GM12891 (cell line): ENCODE data around the gene ART4.

Experiments
- POLR2A ChIP-seq: IDR thresholded peaks from 2 replicates; pipeline ENCODE4 v1.6.1; 2011; ENCODE audit warnings: low read depth, low read length, control low read depth
- POLR2AphosphoS5 ChIP-seq: IDR thresholded peaks from 2 replicates; pipeline ENCODE4 v1.6.1; 2011; ENCODE audit warnings: low read depth, low read length, control low read depth
- TAF1 ChIP-seq: IDR thresholded peaks from 2 replicates; pipeline ENCODE4 v1.6.1; 2011; ENCODE audit warnings: low read depth, low read length, control low read depth

DNA sequence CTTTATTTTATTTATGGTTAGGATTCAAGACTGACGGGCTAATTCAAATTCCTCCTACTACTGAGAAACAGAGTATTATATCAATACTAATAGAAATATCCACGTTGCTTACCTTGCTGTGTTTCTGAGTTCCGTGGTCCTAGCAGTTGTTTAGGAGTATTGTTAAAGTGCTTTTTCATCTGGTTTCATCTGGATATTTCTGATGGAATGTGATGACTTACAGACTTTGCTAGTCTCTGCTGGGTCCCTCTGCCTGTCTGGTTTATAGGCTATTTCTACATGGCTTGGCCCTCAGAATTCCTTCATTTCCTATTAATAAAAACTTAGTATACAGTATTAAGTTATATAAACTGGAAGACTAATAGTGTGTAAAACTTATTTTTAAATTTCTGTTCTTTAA, 29.3 kb downstream of the ART4 start, which contains the start of gene SMCO3:
- TF ChIP-seq POLR2AphosphoS5 (no peak), POLR2A (no peak), TAF1 (no peak)
